MCF 10A (cell line): ENCODE data around the gene CARD9. TPM values are rescaled to one million over a fixed set of nuclear protein-coding genes. Genes with fewer than 3 reads are reported as not detected.

Source experiments
- BruUV-seq: library from RNA; stranded (reverse); fragments of 400-500 nt; replicated peaks from 2 replicates; lab custom pipeline; 2021; lab: Mats Ljungman, UMichigan
- CTCF ChIA-PET: fragments of 300-600 bp; sonication (Branson Sonifier 250); formaldehyde crosslinking; extraction: SDS; loops from one replicate; lab custom pipeline; 2021; ENCODE audit warnings: antibody characterized with exemption, inconsistent platforms; lab: Yijun Ruan, JAX
- POLR2A ChIA-PET: fragments of 300-600, 350-650 bp; sonication (Branson Sonifier 250); formaldehyde crosslinking; extraction: SDS; loops from one replicate; lab custom pipeline; 2020; ENCODE audit warnings: antibody characterized with exemption, inconsistent platforms; lab: Yijun Ruan, JAX
- DNase-seq: peaks from one replicate; pipeline ENCODE4 v3.0.0-alpha.2; 2018; ENCODE audit not compliant: unreplicated experiment
- H3K27ac Mint-ChIP-seq: one replicate; pipeline ENCODE4 v1.8.0; 2022; ENCODE audit warnings: mild to moderate bottlenecking, low read depth, mixed read lengths; ENCODE audit not compliant: unreplicated experiment
- H3K27me3 Mint-ChIP-seq: one replicate; pipeline ENCODE4 v1.8.0; 2022; ENCODE audit warnings: mixed read lengths; ENCODE audit not compliant: insufficient read depth, unreplicated experiment
- H3K36me3 Mint-ChIP-seq: one replicate; pipeline ENCODE4 v1.8.0; 2022; ENCODE audit warnings: mild to moderate bottlenecking, moderate library complexity, mixed read lengths; ENCODE audit not compliant: insufficient read depth, unreplicated experiment
- H3K4me1 Mint-ChIP-seq: one replicate; pipeline ENCODE4 v1.8.0; 2022; ENCODE audit warnings: mixed read lengths; ENCODE audit not compliant: insufficient read depth, unreplicated experiment
- H3K4me3 Mint-ChIP-seq: one replicate; pipeline ENCODE4 v1.8.0; 2022; ENCODE audit warnings: mild to moderate bottlenecking, moderate library complexity, mixed read lengths; ENCODE audit not compliant: unreplicated experiment
- H3K9me3 Mint-ChIP-seq: one replicate; pipeline ENCODE4 v1.8.0; 2022; ENCODE audit warnings: mixed read lengths; ENCODE audit not compliant: unreplicated experiment
- CTCF ChIP-seq: fragments of 200-600 bp; IDR thresholded peaks from one replicate; pipeline ENCODE4 v1.8.0; 2022; ENCODE audit warnings: antibody characterized with exemption, mild to moderate bottlenecking; ENCODE audit not compliant: unreplicated experiment
- intact Hi-C: fragments of 100-400 bp; cut with micrococcal nuclease; formaldehyde crosslinking; loops from 2 replicates; pipeline ENCODE4 v1.14.1; 2022
- total RNA-seq: library from RNA; stranded (reverse); gene quantifications from 2 replicates; pipeline ENCODE4 v1.2.3, GENCODE V29; 2022

The CARD9 gene
- total RNA-seq, 1 experiment from 2014 or later: 0.33 TPM

- TF ChIP-seq CTCF: no peak
- ChIA-PET POLR2A (interaction anchor here (2.1 kb wide), 1 partner anchor 16 kb away, joined by 10 read pairs; the partner anchor contains the start of gene DNLZ), CTCF (interaction anchor here (0.9 kb wide), 1 partner anchor 54 kb away, joined by 3 read pairs; no protein-coding TSS in a partner anchor)
- Mint-ChIP-seq H3K4me3 (no peak overlapping the region), H3K9me3 (no peaks in the 10 kb centered on the region), H3K4me1 (no peaks in the 10 kb centered on the region), H3K36me3 (no peaks in the 10 kb centered on the region), H3K27me3 (no peaks in the 10 kb centered on the region), H3K27ac (no peak overlapping the region)
- intact Hi-C loops: no loop called here
- no peak for DNase-seq
- no TSS peak for BruUV-seq
Observed at GRCh38 chr9:136346927-136347465, 26.5 kb downstream of the CARD9 start.

DNA sequence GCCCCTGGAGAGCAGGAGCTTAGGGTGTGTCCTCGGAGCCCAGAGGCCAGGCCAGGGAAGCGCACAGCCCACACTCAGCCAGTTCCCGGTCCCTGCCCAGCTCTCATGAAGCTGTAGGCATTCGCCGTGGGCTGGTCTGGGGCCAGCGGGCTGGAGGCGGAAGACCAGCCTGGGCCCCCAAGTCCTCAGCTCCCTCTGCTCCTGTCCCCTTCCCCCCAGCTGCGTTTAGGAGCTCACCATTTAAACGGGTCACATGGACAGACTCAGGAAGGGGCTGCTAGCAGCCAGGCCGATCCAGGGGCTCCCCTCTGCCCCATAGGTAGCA is 27.4 kb downstream of the CARD9 start:
- no peaks in the 10 kb centered on the region for H3K27me3 Mint-ChIP-seq
- DNase-seq: no peak
- H3K4me3 Mint-ChIP-seq: no peak overlapping the region
- BruUV-seq: no TSS peak
- H3K9me3 Mint-ChIP-seq: no peaks in the 10 kb centered on the region
- H3K4me1 Mint-ChIP-seq: no peaks in the 10 kb centered on the region
- H3K36me3 Mint-ChIP-seq: no peaks in the 10 kb centered on the region
- TF ChIP-seq CTCF: no peak
- ChIA-PET CTCF (interaction anchor here (0.7 to 1.5 kb wide), 3 partner anchors 17 to 55 kb away, joined by 3 to 6 read pairs (median 3); partner anchors contain the start of gene DNLZ), POLR2A (interaction anchor here (2.1 kb wide), 1 partner anchor 17 kb away, joined by 10 read pairs; the partner anchor contains the start of gene DNLZ)
- intact Hi-C loops: no loop called here
- H3K27ac Mint-ChIP-seq: no peak overlapping the region

DNA sequence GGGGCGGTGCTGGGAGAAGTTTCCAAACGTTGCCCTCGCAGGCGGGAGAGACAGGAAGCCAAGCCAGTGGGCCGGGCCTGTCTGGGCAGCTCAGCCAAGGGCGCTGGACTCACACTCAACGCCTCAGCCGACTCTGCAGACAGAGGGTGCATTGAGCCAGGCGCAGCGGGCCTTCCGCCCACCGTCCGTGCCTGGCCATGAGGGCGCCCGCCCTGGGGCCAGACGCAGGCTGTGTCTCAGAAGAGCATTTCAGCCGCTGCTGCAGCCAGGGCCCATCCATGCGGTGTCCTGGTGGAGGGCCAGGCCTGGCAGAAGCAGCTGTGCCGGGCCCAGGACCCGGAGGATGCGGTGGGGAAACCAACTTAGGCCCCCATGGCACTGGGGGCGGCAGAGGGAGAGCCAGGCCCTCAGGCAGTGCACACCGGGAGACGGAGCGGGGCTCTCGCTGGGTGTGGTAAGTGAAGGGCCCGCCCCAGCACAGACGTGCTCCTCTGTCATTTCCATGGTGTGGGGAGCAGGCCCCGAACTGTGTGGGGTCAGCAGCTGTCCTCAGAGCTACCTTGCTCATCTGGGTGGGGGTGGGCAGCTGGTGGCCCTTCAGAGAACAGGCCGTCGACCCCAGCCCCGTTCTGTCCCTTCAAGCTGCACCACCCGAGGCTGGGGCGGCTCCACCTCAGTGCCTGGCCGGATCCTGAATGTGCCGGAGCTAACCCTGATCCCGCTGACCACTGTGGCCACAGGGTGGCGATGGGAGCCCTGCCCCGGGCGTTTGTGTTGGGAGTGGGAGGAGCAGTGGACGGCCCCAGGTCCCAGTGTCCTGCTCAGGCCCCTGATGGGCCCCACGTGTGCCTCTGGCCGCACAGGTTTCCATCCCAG is 27.9 kb downstream of the CARD9 start:
- no peak overlapping the region for H3K4me3 Mint-ChIP-seq
- no peaks in the 10 kb centered on the region for H3K4me1 Mint-ChIP-seq
- intact Hi-C loops: no loop called here
- H3K36me3 Mint-ChIP-seq: no peaks in the 10 kb centered on the region
- peak; percentile 53 for DNase-seq
- BruUV-seq: no TSS peak
- CTCF ChIA-PET: interaction anchor here (0.7 to 1.5 kb wide), 2 partner anchors 18 to 33 kb away, joined by 3 to 6 read pairs; partner anchors contain the start of gene DNLZ
- H3K27me3 Mint-ChIP-seq: no peaks in the 10 kb centered on the region
- POLR2A ChIA-PET: interaction anchor here (0.6 to 2.1 kb wide), 2 partner anchors 18 to 81 kb away, joined by 4 to 10 read pairs; partner anchors contain the start of gene DNLZ
- TF ChIP-seq CTCF: peak; percentile 21
- no peaks in the 10 kb centered on the region for H3K9me3 Mint-ChIP-seq
- no peak overlapping the region for H3K27ac Mint-ChIP-seq
